OCI-M1 (cell line): ENCODE results near the gene FAM236D.
"Not testable (repeated sequence)": the region's sequence is repeated elsewhere in the genome, so short reads cannot be mapped to it uniquely, and the experiment has no call there.

Experiments
- DNase-seq: peaks from one replicate; lab custom pipeline; 2025; lab: John Stamatoyannopoulos, UW

FAM236D gene

DNA sequence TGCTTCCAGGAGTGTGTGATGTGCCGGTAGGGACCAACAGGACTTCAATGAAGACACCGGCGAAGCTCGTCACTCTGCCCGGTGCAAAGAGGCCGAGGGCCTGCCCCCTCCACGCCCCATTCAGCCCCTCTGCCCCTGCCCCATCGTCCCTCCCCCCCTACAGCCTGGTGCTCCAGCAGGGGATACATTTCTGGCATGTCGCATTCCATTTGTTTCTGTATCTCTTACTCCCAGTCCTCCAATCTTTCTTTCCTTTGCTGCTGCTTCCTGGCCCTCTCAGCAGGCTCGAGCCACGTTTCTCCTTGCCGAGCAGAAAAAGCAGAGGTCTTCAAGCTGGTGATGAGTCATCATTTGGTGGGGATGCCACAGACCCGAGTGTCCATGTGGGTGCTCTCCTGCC lies at the start of gene FAM236D:
TSS of gene FAM236D (minus strand) at position 101 of the 400 bp plus-strand sequence. CDS start at position 1, 100 bp downstream.
- DNase-seq = not testable (repeated sequence)

DNA sequence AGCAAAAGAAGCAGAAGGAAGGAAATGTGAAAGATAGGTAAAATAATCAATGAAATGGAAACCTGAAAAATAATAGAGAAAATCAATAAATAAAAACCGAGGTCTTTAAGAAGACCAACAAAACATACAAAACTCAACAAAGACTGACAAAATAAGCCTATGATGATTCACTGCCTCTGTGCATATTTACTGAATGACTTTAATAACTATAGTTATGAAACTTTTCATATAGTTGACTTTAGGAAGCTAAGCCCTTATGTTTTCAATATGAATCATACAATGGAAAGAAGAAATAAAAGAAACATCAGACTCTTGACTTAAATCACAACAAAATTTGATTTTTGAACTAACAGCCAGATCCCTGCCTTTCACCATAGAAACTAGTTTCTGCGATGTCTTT lies 29.5 kb upstream of the FAM236D start:
- DNase-seq = not testable (repeated sequence)

DNA sequence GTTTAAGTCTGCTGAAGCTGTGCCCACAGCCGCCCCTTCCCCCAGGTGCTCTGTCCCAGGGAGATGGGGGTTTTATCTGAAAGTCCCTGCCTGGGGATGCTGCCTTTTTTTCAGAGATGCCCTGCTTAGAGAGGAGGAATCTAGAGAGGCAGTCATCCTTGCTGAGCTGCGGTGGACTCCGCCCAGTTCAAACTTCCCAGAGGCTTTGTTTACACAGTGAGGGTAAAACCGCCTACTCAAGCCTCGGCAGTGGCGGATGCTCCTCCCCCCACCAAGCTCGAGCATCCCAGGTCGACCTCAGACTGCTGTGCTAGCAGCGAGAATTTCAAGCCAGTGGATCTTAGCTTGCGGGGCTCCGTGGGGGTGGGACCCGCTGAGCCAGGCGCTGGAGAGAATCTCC lies 22.7 kb upstream of the FAM236D start:
- not testable (repeated sequence) for DNase-seq

DNA sequence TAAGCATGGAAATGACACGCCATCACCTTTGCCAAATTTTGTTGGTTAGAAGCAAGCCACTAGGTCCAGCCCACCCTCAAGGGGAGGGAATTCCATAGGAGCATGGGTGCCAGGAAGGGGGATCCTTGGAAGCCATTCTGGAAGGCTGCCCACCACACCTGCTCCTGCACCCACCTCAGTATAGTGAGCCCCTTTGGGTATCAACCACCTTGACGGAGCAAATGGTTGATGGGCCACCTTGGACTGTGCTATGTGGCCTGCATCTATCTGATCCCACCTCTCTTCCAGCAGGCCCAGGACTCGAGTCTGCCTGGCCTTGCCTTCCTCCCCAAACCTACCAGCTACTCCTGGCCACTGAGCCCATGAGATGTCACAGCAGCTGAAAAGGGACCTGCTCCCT lies 17.6 kb downstream of the FAM236D start:
- not testable (repeated sequence) for DNase-seq

- not testable (repeated sequence) for DNase-seq
Observed at GRCh38 chrX:72788142-72788541, 19.9 kb downstream of the FAM236D start.

DNA sequence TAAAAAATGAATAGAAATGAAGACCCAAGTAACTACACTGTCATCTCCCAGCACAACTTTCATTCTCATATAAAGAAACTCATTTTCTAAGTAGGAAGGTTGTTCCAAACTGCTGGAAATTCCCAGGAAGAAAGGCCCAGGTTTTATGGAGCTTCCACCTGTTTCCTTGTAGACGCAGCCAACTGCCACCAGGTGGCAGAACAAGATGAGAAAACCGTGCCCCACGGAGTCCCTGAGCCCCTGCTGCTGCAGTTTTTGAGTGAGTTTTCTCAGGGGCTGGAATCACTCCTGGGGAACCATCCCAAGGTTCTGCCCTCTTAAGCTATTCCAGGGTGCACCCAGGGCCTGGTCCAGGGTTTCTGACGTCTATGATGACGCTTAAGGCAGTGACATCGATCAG lies 24.0 kb downstream of the FAM236D start:
- not testable (repeated sequence) for DNase-seq

- DNase-seq = not testable (repeated sequence)
Observed at GRCh38 chrX:72783365-72783936, 24.6 kb downstream of the FAM236D start.

DNA sequence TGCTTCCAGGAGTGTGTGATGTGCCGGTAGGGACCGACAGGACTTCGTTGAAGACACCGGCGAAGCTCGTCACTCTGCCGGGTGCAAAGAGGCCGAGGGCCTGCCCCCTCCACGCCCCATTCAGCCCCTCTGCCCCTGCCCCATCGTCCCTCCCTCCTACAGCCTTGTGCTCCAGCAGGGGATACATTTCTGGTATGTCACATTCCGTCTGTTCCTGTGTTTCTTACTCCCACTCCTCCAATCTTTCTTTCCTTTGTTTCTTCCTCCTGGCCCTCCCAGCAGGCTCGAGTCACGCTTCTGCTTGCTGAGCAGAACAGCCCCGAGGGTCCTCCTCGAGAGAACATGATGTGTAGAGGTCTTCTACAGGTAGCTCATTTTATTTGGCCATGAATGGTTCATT lies 25.4 kb downstream of the FAM236D start, which contains the start of gene FAM236B:
TSS of gene FAM236B (minus strand) at position 101 of the 400 bp plus-strand sequence. CDS start at position 1, 100 bp downstream.
- not testable (repeated sequence) for DNase-seq

DNA sequence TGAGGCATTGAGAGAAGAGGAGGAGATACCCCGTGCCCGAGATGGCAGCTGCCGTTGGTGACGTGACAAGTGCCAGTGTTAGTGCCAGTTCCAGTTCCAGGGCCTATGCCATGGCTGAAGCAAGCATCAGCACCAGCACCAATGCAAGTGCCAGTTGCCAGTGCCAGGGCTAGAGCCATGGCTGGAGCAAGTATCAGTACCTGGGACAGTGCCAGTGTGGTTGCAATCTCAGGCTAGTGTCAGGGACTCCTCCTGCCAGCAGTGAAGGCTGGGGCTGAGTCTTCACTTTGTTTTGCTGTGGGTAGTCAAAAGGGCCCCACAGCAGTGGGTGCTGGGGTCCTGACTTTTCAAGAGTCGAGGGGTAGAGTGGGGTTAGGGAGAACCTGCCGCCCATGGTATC lies 29.9 kb downstream of the FAM236D start:
- DNase-seq = not testable (repeated sequence)

DNA sequence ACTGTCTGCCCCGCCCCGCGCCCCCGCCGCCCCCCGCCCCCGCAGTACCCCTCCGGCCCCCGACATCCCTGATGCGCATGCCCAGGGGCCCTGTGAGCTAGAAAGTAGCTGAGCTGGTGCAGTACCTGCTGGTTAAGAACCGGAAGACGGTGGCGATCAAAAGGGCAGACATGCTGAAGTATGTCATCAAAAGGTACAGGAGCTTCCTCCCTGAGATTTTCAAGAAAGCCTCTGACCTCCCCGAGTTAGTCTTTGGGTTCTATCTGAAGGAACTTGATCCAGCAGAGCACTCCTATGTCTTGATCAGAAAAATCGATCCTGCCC lies 30.6 kb downstream of the FAM236D start:
- not testable (repeated sequence) for DNase-seq

DNA sequence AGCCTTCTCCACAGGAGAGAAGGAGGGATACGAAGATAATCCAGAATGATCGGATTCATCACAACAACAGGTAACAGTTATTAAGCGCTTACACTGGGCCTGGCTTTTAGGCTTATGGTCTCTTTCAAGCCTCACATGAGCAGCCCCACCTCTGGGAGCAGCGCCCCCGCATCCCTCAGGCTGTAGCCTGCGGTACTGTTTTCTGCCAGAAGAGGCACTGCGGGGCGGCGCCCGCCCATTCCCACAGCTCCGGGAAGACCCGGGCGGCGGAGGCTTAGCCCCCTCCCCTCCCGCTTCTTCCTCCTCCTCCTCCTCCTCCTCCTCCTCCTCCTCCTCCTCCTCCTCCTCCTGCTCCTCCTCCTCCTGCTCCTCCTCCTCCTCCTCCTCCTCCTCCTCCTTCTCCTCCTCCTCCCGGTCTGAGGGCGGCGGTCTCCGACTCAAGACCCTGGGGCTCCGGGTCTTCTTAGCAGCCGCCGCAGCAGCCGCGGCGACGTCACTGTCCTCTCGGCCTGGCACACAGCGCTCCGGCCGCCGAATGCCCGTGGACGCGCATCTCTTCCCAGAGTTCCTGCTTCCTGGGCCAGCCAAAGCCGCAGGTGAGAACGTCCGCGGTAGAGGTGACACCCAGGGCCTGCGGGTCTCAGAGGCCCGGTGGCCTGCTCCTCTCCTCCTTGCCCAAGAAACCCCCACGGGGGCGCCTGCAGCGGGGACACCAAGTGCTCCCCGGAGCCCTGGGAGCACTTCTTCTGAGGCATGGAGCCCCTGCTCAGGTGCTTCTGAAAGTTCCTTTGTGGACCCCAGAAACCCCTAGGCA lies 31.1 kb downstream of the FAM236D start, which contains the start of gene DMRTC1B:
TSS of gene DMRTC1B (plus strand) at position 238 of the 814 bp plus-strand sequence. CDS start 68,246 bp downstream, outside the sequence.
- DNase-seq = not testable (repeated sequence)

GRCh38 chrX:72760454-72760853 lies 47.6 kb downstream of the FAM236D start:
- DNase-seq = not testable (repeated sequence)
